HCT116 (cell line): Measurements from ENCODE around the gene FBXO34. TPM values are rescaled to one million over a fixed set of nuclear protein-coding genes. Genes with fewer than 3 reads are reported as not detected.

Experiments
- ATAC-seq: fragments of 200-7000 bp; cut with Tn5 transposase; 2 replicates; pipeline ENCODE4 v1.9.1; 2020; ENCODE audit warnings: mild to moderate bottlenecking, moderate library complexity
- BruUV-seq: library from RNA; stranded (reverse); fragments of 400-500 nt; replicated peaks from 2 replicates; lab custom pipeline; 2021; lab: Mats Ljungman, UMichigan
- CTCF ChIA-PET: fragments of 300-600 bp; sonication (Branson Sonifier 250); formaldehyde crosslinking; loops from one replicate; lab custom pipeline; 2021; ENCODE audit warnings: antibody characterized with exemption; lab: Charles Lee
- POLR2A ChIA-PET: fragments of 300-600, 350-600 bp; sonication (Branson Sonifier 250); formaldehyde crosslinking; loops from one replicate; lab custom pipeline; 2021; ENCODE audit warnings: antibody characterized with exemption; lab: Charles Lee
- RAD21 ChIA-PET, 2 experiments: fragments of 300-600 bp; sonication (Branson Sonifier 250); formaldehyde crosslinking; loops; one replicate each; lab custom pipeline; 2023; ENCODE audit warnings: low total read pairs in 2 of 2; ENCODE audit not compliant: uncharacterized antibody in 2 of 2, unreplicated experiment in 2 of 2, low non-redundant PET in 1 of 2; lab: Charles Lee
- DNase-seq: peaks from one replicate; pipeline ENCODE4 v3.0.0-alpha.2; 2010; ENCODE audit warnings: low read depth, low spot score
- H2AFZ ChIP-seq: fragments of 200-600 bp; shearing (Covaris generic), sonication (generic); 2 replicates; pipeline ENCODE4 v1.6.1; 2017; ENCODE audit warnings: low read depth, mixed run types, mixed read lengths, antibody characterized with exemption, low read length; ENCODE audit not compliant: poor library complexity, severe bottlenecking
- H3K27ac ChIP-seq: 2 replicates; pipeline ENCODE4 v1.5.1; 2012; ENCODE audit warnings: low read depth, low read length
- H3K27me3 ChIP-seq: fragments of 200-600 bp; sonication (generic); 2 replicates; pipeline ENCODE4 v1.6.1; 2016; ENCODE audit warnings: mixed run types, low read length, mixed read lengths; ENCODE audit not compliant: insufficient read depth
- H3K36me3 ChIP-seq, 2 experiments: fragments of 200-500 bp in 1 of 2; fragments of 200-600 bp in 1 of 2; sonication (Bioruptor generic) in 1 of 2; sonication (generic) in 1 of 2; 2 replicates each; pipeline versions ENCODE4 v1.5.1 to v1.6.1; 2014 to 2016; ENCODE audit warnings: low read length in 2 of 2, inconsistent platforms in 1 of 2, mixed read lengths in 1 of 2, mixed run types in 1 of 2; ENCODE audit not compliant: insufficient read depth in 2 of 2, control insufficient read depth in 1 of 2
- H3K4me1 ChIP-seq, 2 experiments: fragments of 200-600 bp in 1 of 2; sonication (generic) in 1 of 2; 2 replicates each; pipeline versions ENCODE4 v1.5.1 to v1.6.1; 2012 to 2017; ENCODE audit warnings: low read length in 2 of 2, inconsistent platforms in 1 of 2, mild to moderate bottlenecking in 1 of 2, mixed read lengths in 1 of 2, mixed run types in 1 of 2, moderate library complexity in 1 of 2; ENCODE audit not compliant: insufficient read depth in 2 of 2, control insufficient read depth in 1 of 2
- H3K4me2 ChIP-seq: fragments of 200-600 bp; sonication (generic); 2 replicates; pipeline ENCODE4 v1.6.1; 2017; ENCODE audit warnings: mixed run types, low read length, mixed read lengths
- H3K4me3 ChIP-seq, 2 experiments: fragments of 200-600 bp in 1 of 2; sonication (generic) in 1 of 2; replicated peaks in 1 of 2; 2 replicates each; pipeline ENCODE4 v1.5.1; 2011 to 2016; ENCODE audit warnings: low read length in 2 of 2, control low read depth in 1 of 2, low read depth in 1 of 2, mild to moderate bottlenecking in 1 of 2, mixed read lengths in 1 of 2, mixed run types in 1 of 2
- H3K79me2 ChIP-seq: fragments of 200-600 bp; sonication (generic); 2 replicates; pipeline ENCODE4 v1.6.1; 2017; ENCODE audit warnings: mild to moderate bottlenecking, mixed run types, low read length, moderate library complexity, mixed read lengths; ENCODE audit not compliant: insufficient read depth
- H3K9ac ChIP-seq: fragments of 200-600 bp; sonication (generic); 2 replicates; pipeline ENCODE4 v1.6.1; 2016; ENCODE audit warnings: low read length, mixed read lengths
- H3K9me2 ChIP-seq: fragments of 200-600 bp; sonication (generic), shearing (Covaris generic); 2 replicates; pipeline ENCODE4 v1.6.1; 2017; ENCODE audit warnings: mixed run types, mild to moderate bottlenecking, moderate library complexity; ENCODE audit not compliant: insufficient read depth
- H3K9me3 ChIP-seq, 2 experiments: fragments of 200-500 bp in 1 of 2; fragments of 200-600 bp in 1 of 2; sonication (Bioruptor generic) in 1 of 2; sonication (generic) in 1 of 2; 2 replicates each; pipeline ENCODE4 v1.6.1; 2014 to 2017; ENCODE audit warnings: low read length in 2 of 2, mixed read lengths in 2 of 2, inconsistent platforms in 1 of 2, low read depth in 1 of 2, mild to moderate bottlenecking in 1 of 2, mixed run types in 1 of 2, moderate library complexity in 1 of 2; ENCODE audit not compliant: control insufficient read depth in 1 of 2, insufficient read depth in 1 of 2
- H4K20me1 ChIP-seq: fragments of 200-600 bp; sonication (generic), shearing (Covaris generic); 2 replicates; pipeline ENCODE4 v1.6.1; 2017; ENCODE audit warnings: mixed run types, mild to moderate bottlenecking, moderate library complexity; ENCODE audit not compliant: insufficient read depth
- CEBPB ChIP-seq: IDR thresholded peaks from 2 replicates; pipeline ENCODE4 v1.6.1; 2012; ENCODE audit warnings: low read depth
- EGR1 ChIP-seq: IDR thresholded peaks from 2 replicates; pipeline ENCODE4 v1.6.1; 2012; ENCODE audit warnings: low read depth
- ELF1 ChIP-seq: IDR thresholded peaks from 2 replicates; pipeline ENCODE4 v1.6.1; 2012; ENCODE audit warnings: low read depth, borderline replicate concordance
- EZH2phosphoT487 ChIP-seq: fragments of 200-600 bp; IDR thresholded peaks from 2 replicates; pipeline ENCODE4 v1.6.1; 2018; ENCODE audit warnings: antibody characterized with exemption, borderline replicate concordance
- FOSL1 ChIP-seq: IDR thresholded peaks from 2 replicates; pipeline ENCODE4 v1.6.1; 2012; ENCODE audit warnings: low read depth
- JUND ChIP-seq: IDR thresholded peaks from 2 replicates; pipeline ENCODE4 v1.6.1; 2012
- POLR2A ChIP-seq: IDR thresholded peaks from 2 replicates; pipeline ENCODE4 v1.7.0; 2011; ENCODE audit warnings: borderline replicate concordance; ENCODE audit not compliant: insufficient read depth, insufficient read length; ENCODE audit errors: extremely low read depth
- POLR2AphosphoS5 ChIP-seq: IDR thresholded peaks from 2 replicates; pipeline ENCODE4 v1.6.1; 2011; ENCODE audit warnings: mild to moderate bottlenecking, low read depth, low read length, moderate library complexity
- RAD21 ChIP-seq: IDR thresholded peaks from 2 replicates; pipeline ENCODE4 v1.6.1; 2012; ENCODE audit warnings: low read depth, mild to moderate bottlenecking
- SP1 ChIP-seq: IDR thresholded peaks from 2 replicates; pipeline ENCODE4 v1.6.1; 2012; ENCODE audit warnings: low read depth
- SRF ChIP-seq: IDR thresholded peaks from 2 replicates; pipeline ENCODE4 v1.6.1; 2012; ENCODE audit warnings: low read depth
- TCF7L2 ChIP-seq: IDR thresholded peaks from 2 replicates; pipeline ENCODE4 v1.7.0; 2011; ENCODE audit warnings: borderline replicate concordance, inconsistent platforms; ENCODE audit not compliant: insufficient read depth, insufficient read length; ENCODE audit errors: extremely low read depth
- YY1 ChIP-seq: IDR thresholded peaks from 2 replicates; pipeline ENCODE4 v1.6.1; 2011; ENCODE audit warnings: low read length, low read depth, moderate library complexity, mild to moderate bottlenecking; ENCODE audit not compliant: insufficient replicate concordance; ENCODE audit errors: extremely low read depth
- ZNF274 ChIP-seq: fragments of 200-500 bp; sonication (Bioruptor generic); IDR thresholded peaks from 2 replicates; pipeline ENCODE4 v1.6.1; 2014; ENCODE audit warnings: mild to moderate bottlenecking, low read depth, low read length, inconsistent platforms
- intact Hi-C: fragments of 100-400 bp; cut with micrococcal nuclease; formaldehyde crosslinking; loops from 2 replicates; pipeline ENCODE4 v1.10.0; 2022
- total RNA-seq: library from RNA; stranded (reverse); gene quantifications from one replicate; pipeline ENCODE4 v1.2.1, GENCODE V29; 2021; ENCODE audit not compliant: unreplicated experiment
- TF ChIP-seq, protein P1 (sequence below), 3 experiments: fragments of 200-600 bp in 1 of 3; sonication (generic) in 1 of 3; IDR thresholded peaks in 2 of 3; conservative IDR thresholded peaks in 1 of 3; 2 replicates each; pipeline ENCODE4 v1.5.1; 2012 to 2017; ENCODE audit warnings: low read depth in 2 of 3, low read length in 2 of 3, antibody characterized with exemption in 1 of 3, borderline replicate concordance in 1 of 3, control low read depth in 1 of 3, mild to moderate bottlenecking in 1 of 3, mixed read lengths in 1 of 3, mixed run types in 1 of 3, moderate library complexity in 1 of 3; ENCODE audit not compliant: insufficient read depth in 1 of 3
- TF ChIP-seq, protein P2 (sequence below): IDR thresholded peaks from 2 replicates; pipeline ENCODE4 v1.6.1; 2012
- TF ChIP-seq, protein P3 (sequence below): IDR thresholded peaks from 2 replicates; pipeline ENCODE4 v1.6.1; 2012

FBXO34 gene
- total RNA-seq, 1 experiment from 2014 or later = 26.9 TPM

DNA sequence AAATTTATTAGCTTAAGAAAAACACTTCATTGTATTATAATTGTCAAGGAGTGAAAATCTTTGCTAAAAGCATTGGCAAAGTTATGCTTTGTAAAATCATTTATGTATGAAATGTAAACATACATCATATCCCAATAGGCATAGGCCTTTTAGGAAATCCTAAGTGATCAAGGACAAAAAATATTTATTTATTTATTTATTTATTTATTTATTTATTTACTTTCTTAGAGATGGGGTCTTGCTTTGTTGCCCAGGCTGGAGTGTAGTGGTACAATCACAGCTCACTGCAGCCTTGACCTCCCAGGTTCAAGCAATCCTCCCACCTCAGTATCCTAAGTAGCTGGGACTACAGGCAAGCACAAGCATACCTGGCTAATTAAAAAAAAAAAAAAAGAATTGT is 47.9 kb upstream of the FBXO34 start (continued):
- TF ChIP-seq, protein P1, sequence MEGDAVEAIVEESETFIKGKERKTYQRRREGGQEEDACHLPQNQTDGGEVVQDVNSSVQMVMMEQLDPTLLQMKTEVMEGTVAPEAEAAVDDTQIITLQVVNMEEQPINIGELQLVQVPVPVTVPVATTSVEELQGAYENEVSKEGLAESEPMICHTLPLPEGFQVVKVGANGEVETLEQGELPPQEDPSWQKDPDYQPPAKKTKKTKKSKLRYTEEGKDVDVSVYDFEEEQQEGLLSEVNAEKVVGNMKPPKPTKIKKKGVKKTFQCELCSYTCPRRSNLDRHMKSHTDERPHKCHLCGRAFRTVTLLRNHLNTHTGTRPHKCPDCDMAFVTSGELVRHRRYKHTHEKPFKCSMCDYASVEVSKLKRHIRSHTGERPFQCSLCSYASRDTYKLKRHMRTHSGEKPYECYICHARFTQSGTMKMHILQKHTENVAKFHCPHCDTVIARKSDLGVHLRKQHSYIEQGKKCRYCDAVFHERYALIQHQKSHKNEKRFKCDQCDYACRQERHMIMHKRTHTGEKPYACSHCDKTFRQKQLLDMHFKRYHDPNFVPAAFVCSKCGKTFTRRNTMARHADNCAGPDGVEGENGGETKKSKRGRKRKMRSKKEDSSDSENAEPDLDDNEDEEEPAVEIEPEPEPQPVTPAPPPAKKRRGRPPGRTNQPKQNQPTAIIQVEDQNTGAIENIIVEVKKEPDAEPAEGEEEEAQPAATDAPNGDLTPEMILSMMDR (IDR thresholded peaks at IDR 0.05 in 2 of 3, conservative IDR thresholded peaks at IDR 0.05 in 1 of 3; ENCODE audit: borderline replicate concordance in 1 of 3, insufficient read depth in 1 of 3, low read depth in 2 of 3, low read length in 2 of 3) = no peak
- no peak for TF ChIP-seq CEBPB
- TF ChIP-seq SRF = no peak
- no peak for TF ChIP-seq ZNF274
- TF ChIP-seq JUND = no peak
- no peak for TF ChIP-seq POLR2A

DNA sequence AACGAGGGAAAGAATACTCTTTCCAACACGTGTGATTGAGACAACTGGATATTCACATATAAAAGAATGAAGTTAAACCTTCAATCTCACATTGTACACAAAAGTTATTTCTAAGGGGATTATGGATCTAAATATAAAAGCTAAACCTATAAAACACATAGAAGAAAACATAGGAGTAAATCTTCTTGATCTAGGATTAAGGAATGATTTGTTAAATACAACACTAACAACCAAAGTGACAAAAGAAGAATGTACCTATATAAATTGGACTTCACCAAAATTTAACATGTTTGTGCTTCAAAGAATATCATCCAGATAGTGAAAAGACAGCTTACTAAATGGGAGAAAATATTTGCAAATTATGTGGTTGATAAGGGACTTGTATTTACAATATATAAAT is 43.0 kb upstream of the FBXO34 start:
- DNase-seq = no peak
- intact Hi-C loops = no loop called here
- RAD21 ChIA-PET = no interaction called here

More for the DNA sequence above, 43.0 kb upstream of the FBXO34 start:
- H3K79me2 ChIP-seq = no peaks in the 10 kb centered on the region
- H3K4me3 ChIP-seq = no peak overlapping the region
- H3K4me1 ChIP-seq = no peaks in the 10 kb centered on the region
- ATAC-seq = no peak
- H3K4me2 ChIP-seq = no peak overlapping the region
- no peak overlapping the region for H2AFZ ChIP-seq
- POLR2A ChIA-PET = no interaction called here
- no peaks in the 10 kb centered on the region for H4K20me1 ChIP-seq
- no peaks in the 10 kb centered on the region for H3K36me3 ChIP-seq
- H3K27me3 ChIP-seq = no peaks in the 10 kb centered on the region
- H3K27ac ChIP-seq = no peak overlapping the region
- H3K9ac ChIP-seq = no peak overlapping the region
- TF ChIP-seq RAD21 (no peak), SP1 (no peak), POLR2AphosphoS5 (no peak), TCF7L2 (no peak), EZH2phosphoT487 (no peak), ELF1 (no peak), CEBPB (no peak), POLR2A (no peak), SRF (no peak), FOSL1 (no peak), JUND (no peak), YY1 (no peak), EGR1 (no peak)
- TF ChIP-seq, protein P2, sequence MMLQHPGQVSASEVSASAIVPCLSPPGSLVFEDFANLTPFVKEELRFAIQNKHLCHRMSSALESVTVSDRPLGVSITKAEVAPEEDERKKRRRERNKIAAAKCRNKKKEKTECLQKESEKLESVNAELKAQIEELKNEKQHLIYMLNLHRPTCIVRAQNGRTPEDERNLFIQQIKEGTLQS = no peak
- TF ChIP-seq, protein P1 (IDR thresholded peaks at IDR 0.05 in 2 of 3, conservative IDR thresholded peaks at IDR 0.05 in 1 of 3; ENCODE audit: borderline replicate concordance in 1 of 3, insufficient read depth in 1 of 3, low read depth in 2 of 3, low read length in 2 of 3) = no peak
- TF ChIP-seq, protein P3, sequence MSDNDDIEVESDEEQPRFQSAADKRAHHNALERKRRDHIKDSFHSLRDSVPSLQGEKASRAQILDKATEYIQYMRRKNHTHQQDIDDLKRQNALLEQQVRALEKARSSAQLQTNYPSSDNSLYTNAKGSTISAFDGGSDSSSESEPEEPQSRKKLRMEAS = no peak
- BruUV-seq = no TSS peak
- H3K9me3 ChIP-seq = 0 out of 4 replicates have a peak, but pooled peaks cover 4 to 6% of the 10 kb centered on the region in 2 experiments
- CTCF ChIA-PET = no interaction called here
- H3K9me2 ChIP-seq = no peaks in the 10 kb centered on the region
